ENCODE results near the gene RAD21L1.
"Not testable (repeated sequence)": the region's sequence is repeated elsewhere in the genome, so short reads cannot be mapped to it uniquely, and the experiment has no call there.

Gene RAD21L1

DNA sequence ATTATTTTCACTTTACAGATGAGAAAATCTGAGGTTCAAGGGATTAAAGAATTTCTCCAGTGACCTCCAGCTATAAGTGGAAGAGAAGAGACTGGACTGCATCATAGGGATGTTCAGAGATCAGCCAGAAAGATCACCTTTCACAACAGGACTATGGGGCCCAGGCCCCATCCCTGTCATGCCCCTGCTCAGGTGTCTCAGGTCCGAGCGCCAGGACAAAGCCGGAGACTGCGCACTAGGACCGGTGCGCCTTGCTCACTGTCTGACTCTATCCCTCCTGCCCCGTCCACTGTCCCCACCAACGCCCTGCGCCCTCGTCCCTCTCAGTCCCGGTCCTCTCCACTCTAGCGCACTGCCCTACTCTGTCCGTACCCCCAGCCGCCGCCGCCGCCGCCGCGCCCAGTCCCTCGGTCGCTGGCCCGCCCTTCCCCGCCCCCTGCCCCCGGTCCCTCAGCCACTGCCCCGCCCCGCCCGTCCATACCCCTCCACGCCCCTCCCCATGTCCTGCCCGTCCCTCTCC, 521 bp upstream of the RAD21L1 start:
- DNase-seq (ENCODE audit: low spot score), result peak; percentile 93

DNA sequence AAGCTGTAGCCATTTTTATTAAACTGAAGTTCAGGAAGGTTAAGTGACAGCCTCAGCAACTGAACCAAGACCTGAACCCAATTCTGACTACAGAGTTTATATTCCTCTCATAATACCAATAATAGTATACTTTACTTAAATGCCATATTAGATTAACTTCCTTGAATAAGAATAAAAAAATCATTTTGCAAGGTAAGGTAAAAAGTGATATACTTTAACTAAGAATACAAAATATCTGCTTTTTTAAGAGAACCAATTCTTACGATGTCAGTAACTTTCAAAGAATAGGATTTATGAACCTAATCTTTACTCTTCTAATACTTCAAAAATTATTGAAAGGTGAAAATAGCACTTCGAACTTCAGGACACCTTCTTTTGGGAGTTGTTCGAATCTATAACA, 3.7 kb downstream of the RAD21L1 start:
- DNase-seq (ENCODE audit: low spot score), result no peak

DNA sequence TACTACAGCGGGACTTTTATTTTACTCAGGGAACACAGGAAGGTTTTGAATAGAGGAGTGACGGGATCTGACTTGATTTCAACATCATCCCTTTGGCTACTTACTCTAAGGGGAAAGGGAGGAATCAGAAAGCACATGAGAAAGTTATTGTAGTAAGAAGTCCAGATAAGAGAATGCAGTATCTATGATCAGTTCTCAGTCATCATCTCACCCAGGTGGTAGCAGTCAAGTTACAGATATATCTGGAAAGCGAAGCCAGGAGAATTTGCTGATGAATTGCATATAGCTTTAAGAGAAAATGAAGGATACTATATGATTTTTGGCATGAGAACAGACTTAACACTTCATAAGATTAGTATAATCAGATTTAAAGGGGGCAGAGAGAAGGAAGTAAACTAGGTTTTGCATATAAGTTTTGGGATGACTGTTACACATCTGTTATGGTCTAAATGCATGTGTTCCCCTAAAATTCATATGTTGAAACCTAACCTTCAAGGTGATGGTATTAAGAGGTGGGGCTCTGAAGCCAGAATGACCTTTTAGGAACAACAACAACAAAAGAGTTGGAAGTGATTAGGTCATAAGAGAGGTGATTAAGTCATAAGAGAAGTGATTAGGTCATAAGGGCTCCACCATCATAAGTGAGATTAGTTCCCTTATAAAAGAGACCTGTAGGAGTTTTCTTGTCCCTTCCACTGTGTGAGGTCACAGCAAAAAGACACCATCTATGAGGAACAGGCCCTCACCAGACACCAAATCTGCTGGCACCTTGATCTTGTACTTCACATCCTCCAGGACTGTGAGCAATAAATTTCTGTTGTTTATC, 6.7 kb downstream of the RAD21L1 start:
- DNase-seq (ENCODE audit: low spot score), result no peak

DNA sequence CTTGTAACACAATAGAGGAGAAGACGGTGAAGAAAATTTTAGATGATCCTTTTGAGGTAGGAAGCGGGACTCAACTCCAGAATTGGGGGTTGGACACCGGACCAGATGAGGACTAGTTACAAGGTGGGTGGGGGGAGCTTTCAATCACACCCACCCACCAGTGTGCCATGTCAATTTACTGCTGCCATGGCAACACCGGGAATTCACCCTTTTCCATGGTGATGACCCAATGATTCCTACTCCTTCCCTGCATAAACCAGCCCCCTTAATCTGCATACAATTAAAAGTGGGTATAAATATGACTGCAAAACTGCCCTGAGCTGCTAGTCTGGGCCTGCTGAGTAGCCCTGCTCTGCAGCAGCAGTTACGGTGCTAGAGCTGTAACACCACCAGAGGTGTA, 14.7 kb downstream of the RAD21L1 start:
- no peak for DNase-seq (ENCODE audit: low spot score)

DNA sequence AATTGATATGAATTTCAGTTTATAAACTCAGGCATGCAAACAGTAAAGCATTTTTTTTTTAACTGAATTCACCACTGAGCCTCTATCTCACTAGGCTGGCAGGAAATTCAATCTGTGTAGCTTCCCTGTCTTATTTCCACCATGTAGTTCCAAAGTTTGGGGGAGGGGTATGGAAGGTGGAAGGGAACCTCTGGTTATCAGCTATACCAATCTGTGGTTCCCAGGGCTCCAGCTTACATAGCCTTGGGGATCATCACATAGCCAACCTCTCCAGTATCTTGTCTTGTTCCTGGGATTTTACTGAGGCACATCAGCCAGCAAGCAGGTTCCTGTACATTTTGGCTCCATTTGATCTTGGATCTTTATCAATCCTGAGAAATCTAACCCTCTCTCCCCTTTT, 15.6 kb downstream of the RAD21L1 start:
- no peak for DNase-seq (ENCODE audit: low spot score)

DNA sequence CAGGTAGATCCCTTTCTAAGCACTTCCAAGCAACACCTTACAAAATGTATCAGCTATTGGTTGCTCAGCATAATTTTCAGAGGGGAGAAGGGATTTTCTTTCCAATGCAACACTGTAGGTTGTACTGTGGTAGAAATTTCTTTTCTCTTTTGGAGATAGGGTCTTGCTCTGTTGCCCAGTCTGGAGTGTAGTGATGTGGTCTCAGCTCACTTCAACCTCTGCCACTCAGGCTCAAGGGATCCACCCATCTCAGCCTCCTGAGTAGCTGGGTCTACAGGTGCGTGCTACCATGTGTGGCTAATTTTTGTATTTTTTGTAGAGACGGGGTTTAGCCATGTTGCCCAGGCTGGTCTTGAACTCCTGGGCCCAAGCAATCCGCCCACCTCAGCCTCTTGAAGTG, 16.3 kb downstream of the RAD21L1 start:
- DNase-seq (ENCODE audit: low spot score), result no peak

DNA sequence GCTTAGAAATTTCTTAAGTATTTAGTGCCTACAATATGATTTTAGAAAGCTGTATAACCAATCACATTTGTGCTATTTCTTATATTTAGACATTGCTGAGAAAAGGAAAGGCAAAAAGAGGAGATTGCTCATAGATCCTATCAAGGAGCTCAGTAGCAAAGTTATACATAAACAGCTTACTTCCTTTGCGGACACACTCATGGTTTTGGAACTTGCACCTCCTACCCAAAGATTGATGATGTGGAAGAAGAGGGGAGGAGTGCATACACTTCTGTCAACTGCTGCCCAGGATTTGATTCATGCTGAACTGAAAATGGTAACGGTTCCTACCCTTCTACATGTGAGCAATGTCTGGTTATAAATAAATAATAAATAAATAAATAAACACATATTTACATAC, 16.7 kb downstream of the RAD21L1 start:
- no peak for DNase-seq (ENCODE audit: low spot score)

DNA sequence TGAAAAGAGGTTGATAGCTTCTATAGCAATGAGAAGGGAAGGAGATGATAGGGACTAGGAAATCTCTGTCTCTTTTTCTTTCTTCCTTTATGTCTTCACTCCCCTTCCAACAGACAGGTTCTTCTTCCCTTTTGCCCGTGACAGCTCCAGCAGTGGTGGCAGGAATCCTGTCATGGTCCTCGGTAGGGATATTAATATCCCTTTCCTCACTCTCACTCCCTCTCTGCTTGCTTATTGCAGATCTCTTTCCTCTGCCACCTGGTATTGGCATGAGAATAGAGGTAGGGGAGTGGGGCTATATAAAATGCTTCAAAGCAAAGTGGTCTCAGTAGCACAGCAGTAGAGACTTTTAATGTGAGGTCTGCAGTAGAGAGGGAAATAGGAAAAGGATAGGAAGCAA, 19.7 kb downstream of the RAD21L1 start:
- DNase-seq (ENCODE audit: low spot score), result no peak

DNA sequence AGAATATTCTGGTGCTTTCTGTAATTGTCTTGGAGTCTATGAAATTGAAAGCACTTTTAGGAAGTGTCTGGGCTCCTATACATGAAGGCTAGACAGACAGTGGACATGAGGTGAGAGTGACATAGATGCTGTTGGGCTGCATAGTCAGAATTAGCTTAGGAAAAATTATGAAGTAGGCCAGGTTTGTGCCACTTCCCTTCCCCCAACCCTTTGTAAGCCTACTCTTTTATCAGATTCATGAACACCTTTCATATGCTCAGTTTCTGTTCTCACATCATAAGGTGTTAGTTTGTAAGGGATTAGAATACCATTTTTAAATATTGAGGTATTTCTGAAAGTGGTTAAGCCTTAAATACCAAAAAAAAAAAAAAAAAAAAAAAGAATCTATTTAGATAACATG, 21.8 kb downstream of the RAD21L1 start:
- DNase-seq (ENCODE audit: low spot score), result no peak

DNA sequence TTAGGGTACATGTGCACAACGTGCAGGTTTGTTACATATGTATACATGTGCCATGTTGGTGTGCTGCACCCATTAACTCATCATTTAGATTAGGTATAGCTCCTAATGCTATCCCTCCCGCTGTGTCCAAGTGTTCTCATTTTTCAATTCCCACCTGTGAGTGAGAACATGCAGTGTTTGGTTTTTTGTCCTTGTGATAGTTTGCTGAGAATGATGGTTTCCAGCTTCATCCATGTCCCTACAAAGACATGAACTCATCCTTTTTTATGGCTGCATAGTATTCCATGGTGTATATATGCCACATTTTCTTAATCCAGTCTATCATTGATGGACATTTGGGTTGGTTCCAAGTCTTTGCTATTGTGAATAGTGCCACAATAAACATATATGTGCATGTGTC, 24.4 kb downstream of the RAD21L1 start:
- DNase-seq (ENCODE audit: low spot score), result not testable (repeated sequence)

DNA sequence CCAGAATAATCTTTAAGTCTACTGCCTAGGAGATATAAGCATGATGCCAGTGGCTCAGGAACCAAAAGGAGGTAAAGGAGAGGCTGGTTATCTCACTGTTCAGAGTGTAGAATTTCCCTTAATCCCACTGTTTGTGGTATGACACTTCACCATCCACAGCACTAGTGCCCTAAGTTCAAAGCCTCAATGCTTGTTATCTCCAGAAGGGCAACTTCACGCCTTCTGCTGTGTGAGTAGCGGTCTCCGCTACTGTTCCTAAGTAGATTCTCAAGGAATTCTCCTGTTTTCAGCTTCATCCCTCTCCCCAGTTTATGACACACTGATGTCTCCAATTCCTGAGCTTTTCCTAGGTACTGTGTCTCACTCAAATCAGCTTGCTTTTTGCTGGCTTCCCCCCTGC, 26.6 kb downstream of the RAD21L1 start:
- DNase-seq (ENCODE audit: low spot score), result no peak

DNA sequence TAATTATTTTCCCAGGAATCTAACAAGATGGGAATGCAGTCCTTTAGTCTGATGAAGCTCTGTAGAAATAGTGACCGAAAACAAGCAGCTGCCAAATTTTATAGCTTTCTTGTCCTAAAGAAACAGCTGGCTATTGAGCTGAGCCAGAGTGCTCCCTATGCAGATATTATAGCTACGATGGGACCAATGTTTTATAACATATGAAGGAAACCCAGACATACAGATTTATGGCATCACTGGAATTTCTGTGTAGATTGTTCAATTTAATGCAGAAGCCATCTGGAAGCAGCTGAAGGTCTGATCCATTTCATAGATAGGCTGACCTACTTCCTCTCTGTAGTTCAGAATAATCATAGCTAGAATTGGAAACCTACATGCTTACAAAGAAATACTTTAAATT, 28.4 kb downstream of the RAD21L1 start:
- DNase-seq (ENCODE audit: low spot score), result no peak

DNA sequence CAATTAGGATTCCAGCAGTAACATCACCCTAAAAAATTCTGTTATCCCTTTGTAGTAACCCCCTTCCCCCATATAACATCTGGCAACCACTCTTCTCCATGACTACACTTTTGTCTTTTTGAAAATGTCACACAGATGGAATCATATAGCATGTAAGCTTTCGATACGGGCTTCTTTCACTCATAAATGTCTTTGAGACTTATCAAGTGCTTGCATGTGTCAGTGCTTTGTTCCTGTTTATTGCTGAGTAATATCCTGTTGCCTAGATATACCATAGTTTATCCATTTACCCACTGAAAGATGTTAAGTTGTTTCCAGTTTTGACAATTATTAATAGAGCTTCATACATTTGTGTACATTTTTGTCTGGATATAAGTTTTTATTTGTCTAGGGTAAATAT, 29.8 kb downstream of the RAD21L1 start:
- DNase-seq (ENCODE audit: low spot score), result no peak

DNA sequence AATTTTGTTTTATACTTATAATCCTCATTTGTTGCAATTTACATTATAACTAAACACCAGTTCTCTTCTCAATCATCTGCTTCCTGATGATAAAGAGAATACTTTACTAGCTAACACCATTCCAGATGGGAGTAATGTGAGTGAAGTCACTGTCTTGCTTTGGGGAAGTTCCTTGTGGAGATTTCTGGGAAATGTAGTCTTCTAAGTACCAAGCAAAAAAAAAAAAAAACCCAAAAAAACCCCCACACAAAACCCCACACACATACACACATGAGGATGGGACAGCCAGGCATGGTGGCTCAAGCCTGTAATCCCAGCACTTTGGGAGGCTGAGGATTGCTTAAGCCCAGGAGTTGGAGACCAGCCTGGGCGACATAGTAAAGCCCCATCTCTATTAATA, 38.0 kb downstream of the RAD21L1 start:
- DNase-seq (ENCODE audit: low spot score), result no peak

DNA sequence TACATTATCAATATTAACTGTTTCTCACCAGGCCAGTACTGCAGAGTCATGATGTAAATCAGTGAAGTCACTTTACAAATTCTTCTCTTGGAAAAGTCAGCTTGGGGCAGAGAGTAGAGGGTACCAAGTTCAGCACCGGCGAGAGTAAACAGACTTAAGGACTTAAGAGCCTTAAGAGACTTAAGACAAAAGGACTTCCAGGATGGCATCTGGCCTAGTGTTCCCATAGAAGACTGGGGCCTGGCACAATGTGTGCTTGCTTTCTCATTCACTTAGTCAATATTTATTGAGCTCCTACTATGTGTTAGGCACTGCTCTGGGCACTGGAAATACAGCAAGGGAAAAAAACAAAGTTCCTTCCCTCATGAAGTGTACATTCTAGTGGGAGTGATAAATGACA, 38.9 kb downstream of the RAD21L1 start:
- DNase-seq (ENCODE audit: low spot score), result no peak

DNA sequence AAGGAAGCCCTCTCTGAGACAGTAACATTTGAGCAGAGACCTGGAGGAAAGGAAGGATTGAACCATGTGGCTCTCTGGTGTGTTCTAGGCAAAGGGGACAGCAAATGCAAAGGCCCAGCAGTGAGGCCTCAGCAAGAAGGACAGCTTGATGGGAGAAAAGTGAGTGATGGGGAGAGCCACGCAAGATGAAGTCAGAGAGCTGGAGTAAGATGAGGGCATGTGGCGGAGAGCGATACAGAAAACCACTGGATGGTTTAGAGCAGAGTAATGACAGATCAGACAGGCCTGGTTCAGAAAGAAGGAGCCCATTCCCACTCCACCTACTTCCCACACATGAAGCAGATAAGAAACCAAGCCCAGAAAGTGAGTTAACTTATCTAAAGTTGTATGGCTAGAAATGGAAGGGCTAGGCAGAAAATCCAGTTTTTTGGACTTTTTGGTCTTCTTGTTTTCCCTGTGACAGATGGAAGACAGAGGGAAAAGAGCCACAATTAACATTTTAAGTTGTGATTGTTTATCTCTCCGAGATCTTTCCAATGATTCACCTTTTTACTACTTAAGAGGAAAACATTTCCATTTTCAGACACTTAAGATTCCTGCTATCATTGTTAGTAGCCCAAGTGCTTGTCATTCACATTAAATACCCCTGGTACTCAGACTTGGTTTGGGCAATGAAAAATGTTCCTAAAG, 39.5 kb downstream of the RAD21L1 start:
- no peak for DNase-seq (ENCODE audit: low spot score)

DNA sequence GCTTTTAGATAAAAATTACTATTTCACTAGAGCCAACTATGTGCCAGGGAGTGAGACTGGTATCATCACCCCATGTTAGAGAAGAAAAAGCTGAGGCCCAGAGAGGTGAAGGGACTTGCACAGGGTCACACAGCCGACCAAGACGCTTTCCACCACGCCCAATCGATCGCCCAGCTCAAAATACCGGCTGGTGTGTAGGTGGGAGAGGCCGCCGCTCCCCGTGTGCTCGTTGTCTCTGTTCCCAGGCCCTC, 40.0 kb downstream of the RAD21L1 start:
- no peak for DNase-seq (ENCODE audit: low spot score)

DNA sequence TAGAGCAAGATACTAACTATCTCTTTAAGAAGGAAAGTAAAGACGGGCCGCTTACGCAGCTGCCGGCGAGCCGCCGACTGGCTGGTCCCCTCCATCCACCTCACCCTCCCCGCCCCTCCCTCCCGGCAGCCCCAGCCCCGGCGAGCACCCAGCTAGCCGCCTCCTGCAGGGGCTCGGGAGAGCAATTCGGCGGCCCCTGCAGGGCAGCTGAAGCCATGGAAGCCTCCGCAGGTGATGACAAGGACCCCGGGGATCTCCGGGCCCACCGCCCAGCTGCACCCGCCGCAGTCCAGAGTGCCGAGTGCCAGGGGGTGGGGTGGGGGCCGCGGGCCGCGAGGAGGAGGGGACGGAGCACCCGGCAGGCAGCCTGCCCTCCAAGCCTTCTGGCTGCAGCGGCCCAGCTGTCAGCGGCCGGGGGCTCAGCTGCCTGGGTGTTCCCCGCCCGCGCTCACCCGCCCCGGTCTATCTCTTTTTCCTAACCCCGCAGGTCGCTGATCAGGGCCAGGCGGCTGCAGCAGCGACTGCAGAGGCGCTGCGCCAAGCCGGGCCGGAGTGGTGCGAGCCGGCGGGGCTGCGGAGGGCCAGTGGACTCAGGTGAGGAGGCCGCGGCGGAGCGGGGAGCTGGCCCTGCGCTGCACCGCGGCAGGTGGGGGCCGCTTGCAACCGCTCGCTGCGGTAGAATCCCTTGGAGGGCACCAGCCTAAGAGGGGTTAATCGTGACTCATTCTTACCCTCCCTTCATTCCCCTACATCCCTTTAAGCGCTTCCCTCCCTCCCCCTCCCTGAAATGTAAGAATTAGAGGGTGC, 40.5 kb downstream of the RAD21L1 start, which contains the start of gene SNPH:
TSS of gene SNPH (plus strand) at position 128 of the 807 bp plus-strand sequence. CDS start 29,946 bp downstream, outside the sequence.
- peak; percentile 64 for DNase-seq (ENCODE audit: low spot score)

DNA sequence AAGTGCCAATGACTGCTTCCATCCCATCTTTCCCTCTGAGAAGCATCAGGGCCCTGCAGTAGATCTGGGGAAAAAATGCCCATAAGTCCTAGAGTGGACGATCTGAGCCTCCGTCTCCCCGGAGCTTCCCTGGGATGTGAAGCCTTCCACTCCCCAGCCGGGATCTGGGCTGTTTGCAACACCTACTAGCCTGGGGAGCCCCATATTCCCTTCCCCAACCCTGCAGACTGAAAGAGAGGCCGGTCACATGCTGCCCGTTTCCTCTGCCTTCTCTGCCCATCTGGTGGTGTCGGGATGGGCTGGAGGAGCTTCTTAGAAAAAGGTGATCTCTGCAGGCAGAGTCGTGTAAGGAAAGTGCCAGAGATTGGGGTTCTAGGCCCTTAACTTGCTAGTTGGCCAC, 41.3 kb downstream of the RAD21L1 start:
- DNase-seq (ENCODE audit: low spot score), result no peak

DNA sequence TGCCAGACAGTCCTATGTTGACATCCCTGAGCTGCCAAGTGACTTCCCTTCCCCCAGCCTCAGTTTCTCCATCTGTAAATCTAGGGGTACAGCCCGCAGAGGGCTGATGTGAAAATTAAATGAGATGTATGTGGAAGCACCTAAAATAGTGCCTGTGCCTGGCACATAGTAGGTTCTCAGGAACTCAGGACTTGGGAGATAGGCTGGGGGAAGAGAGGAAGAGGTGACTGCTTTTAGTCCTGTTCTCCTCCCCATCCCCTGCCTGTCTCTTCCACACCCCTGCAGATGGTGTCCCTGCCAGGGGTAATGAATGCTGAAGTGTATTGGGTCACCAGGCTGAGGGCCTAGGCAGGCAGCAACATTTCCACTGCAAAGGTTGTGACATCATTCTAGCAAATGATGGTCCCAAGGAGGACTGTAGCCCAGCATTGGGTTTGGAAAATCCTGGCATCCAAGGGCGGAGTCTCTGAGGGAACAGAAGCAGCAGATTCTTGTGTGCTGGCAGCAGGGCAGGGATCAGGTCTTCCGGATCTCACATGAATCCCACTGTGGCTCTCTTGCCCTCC, 42.0 kb downstream of the RAD21L1 start:
- no peak for DNase-seq (ENCODE audit: low spot score)

DNA sequence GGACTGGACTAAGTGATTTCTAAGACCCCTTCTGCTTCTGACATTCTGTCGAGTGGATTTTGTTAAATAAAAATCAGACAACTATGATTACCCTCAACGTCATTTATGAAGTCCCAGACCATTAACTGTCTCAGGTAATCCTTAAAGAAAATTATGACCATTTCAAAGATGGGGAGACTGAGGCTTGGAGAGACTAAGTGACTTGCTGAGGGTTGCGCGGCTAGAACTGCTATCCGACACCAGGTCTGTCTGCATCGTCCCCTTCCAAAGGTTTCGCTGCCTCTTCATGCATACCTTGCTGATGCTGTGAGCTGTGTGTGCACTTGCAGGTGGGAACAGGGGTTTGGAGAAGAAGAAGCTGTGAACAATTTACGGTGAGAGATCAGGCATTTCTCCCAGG, 43.4 kb downstream of the RAD21L1 start:
- no peak for DNase-seq (ENCODE audit: low spot score)

DNA sequence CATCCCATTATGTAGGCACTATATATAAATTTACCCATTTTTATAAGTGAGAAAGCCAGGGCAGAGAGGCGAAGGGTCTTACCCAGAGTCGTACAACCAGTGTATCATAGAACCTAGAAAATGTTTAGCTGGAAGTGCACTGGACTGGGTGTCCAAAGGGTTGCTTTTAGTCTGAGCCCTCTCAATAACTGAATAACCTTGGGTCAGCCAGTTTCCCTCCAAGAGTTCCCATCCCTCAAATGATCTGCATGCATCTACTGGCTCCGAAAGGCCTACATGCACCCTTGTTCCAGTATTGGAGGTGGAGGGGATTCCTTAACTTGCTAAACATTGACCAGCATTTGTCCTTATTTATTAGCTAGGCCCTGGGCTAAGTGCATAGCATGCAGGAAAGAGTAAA, 44.0 kb downstream of the RAD21L1 start:
- DNase-seq (ENCODE audit: low spot score), result no peak
